Middle frontal gyrus (tissue), 1 donor: ENCODE data around the gene DNPEP.
A peak's percentile ranks its signal among the peaks of the same experiment; 100 is the strongest.
"Not testable (repeated sequence)": the region's sequence is repeated elsewhere in the genome, so short reads cannot be mapped to it uniquely, and the experiment has no call there.

Source experiments
- DNase-seq: peaks from one replicate; pipeline ENCODE4 v3.0.0-alpha.2; 2015; ENCODE audit warnings: low spot score; ENCODE audit errors: extremely low spot score

Gene DNPEP

GRCh38 chr2:219401606-219402005, 13.9 kb upstream of the DNPEP start:
- no peak for DNase-seq

- DNase-seq = no peak
Observed at GRCh38 chr2:219400562-219400961, 12.8 kb upstream of the DNPEP start.

- DNase-seq = no peak
Observed at GRCh38 chr2:219399716-219400478, 12.2 kb upstream of the DNPEP start.

GRCh38 chr2:219398721-219399363, 11.1 kb upstream of the DNPEP start:
- no peak for DNase-seq

- no peak for DNase-seq
Observed at GRCh38 chr2:219396863-219397457, 9.2 kb upstream of the DNPEP start.

GRCh38 chr2:219395609-219396008, 7.9 kb upstream of the DNPEP start:
- no peak for DNase-seq

GRCh38 chr2:219395056-219395455, 7.3 kb upstream of the DNPEP start:
- not testable (repeated sequence) for DNase-seq

- no peak for DNase-seq
Observed at GRCh38 chr2:219392754-219393153, 5.0 kb upstream of the DNPEP start.

GRCh38 chr2:219388907-219389156, 1.1 kb upstream of the DNPEP start:
- DNase-seq = no peak

GRCh38 chr2:219388121-219388906, 602 bp upstream of the DNPEP start:
- DNase-seq = peak; percentile 88

- DNase-seq = no peak
Observed at GRCh38 chr2:219386532-219387280, 1.0 kb downstream of the DNPEP start.

- no peak for DNase-seq
Observed at GRCh38 chr2:219385958-219386520, 1.7 kb downstream of the DNPEP start.

- no peak for DNase-seq
Observed at GRCh38 chr2:219384859-219385258, 2.9 kb downstream of the DNPEP start.

- no peak for DNase-seq
Observed at GRCh38 chr2:219384083-219384713, 3.5 kb downstream of the DNPEP start.

GRCh38 chr2:219381448-219381847, 6.3 kb downstream of the DNPEP start:
- DNase-seq = no peak

GRCh38 chr2:219380926-219381325, 6.8 kb downstream of the DNPEP start:
- DNase-seq = no peak

- DNase-seq = no peak
Observed at GRCh38 chr2:219378163-219378851, 9.4 kb downstream of the DNPEP start.

GRCh38 chr2:219369447-219369861, 18.3 kb downstream of the DNPEP start:
- DNase-seq = no peak

GRCh38 chr2:219368690-219369191, 19.0 kb downstream of the DNPEP start:
- DNase-seq = no peak
